Effector memory CD8-positive, alpha-beta T cell (primary cell): ENCODE data around the gene TNFRSF1A.

ENCODE experiments used
- ATAC-seq: fragments of 150-1000 bp; cut with Tn5 transposase; replicated peaks from 2 replicates; pipeline ENCODE4 v1.10.0; 2021; ENCODE audit warnings: mild to moderate bottlenecking, moderate library complexity
- DNase-seq, 3 experiments: peaks; one replicate each; pipeline ENCODE4 v3.0.0; 2021
- H3K27ac Mint-ChIP-seq, 2 donors: one replicate each; pipeline ENCODE4 v1.8.0; 2022; ENCODE audit warnings: mild to moderate bottlenecking in 2 of 2, mixed read lengths in 2 of 2, moderate library complexity in 2 of 2
- H3K27me3 Mint-ChIP-seq, 2 donors: one replicate each; pipeline ENCODE4 v1.8.0; 2022; ENCODE audit warnings: mixed read lengths in 2 of 2
- H3K36me3 Mint-ChIP-seq: one replicate; pipeline ENCODE4 v1.8.0; 2022; ENCODE audit warnings: mild to moderate bottlenecking, moderate library complexity, mixed read lengths; ENCODE audit not compliant: insufficient read depth
- H3K4me1 Mint-ChIP-seq, 2 donors: one replicate each; pipeline ENCODE4 v1.8.0; 2022; ENCODE audit warnings: low read depth in 2 of 2, mixed read lengths in 2 of 2
- H3K4me3 Mint-ChIP-seq, 2 donors: one replicate each; pipeline ENCODE4 v1.8.0; 2022; ENCODE audit warnings: mild to moderate bottlenecking in 2 of 2, mixed read lengths in 2 of 2, moderate library complexity in 2 of 2
- H3K9me3 Mint-ChIP-seq, 2 donors: one replicate each; pipeline ENCODE4 v1.8.0; 2022; ENCODE audit warnings: mixed read lengths in 2 of 2

The TNFRSF1A gene

GRCh38 chr12:6378709-6379472, 37.0 kb upstream of the TNFRSF1A start:
- ATAC-seq (no peak), DNase-seq (no peak)
- H3K4me1 Mint-ChIP-seq, result peaks cover 11 to 23% of the 10 kb centered on the region in 2 donors
- H3K27me3 Mint-ChIP-seq, result peaks cover 36 to 40% of the 10 kb centered on the region in 2 donors
- no peak overlapping the region for H3K4me3 Mint-ChIP-seq
- H3K27ac Mint-ChIP-seq, result no peak overlapping the region
- H3K36me3 Mint-ChIP-seq, result no peaks in the 10 kb centered on the region
- no peaks in the 10 kb centered on the region for H3K9me3 Mint-ChIP-seq

- Mint-ChIP-seq H3K9me3 (no peaks in the 10 kb centered on the region), H3K27me3 (peaks cover 27 to 31% of the 10 kb centered on the region in 2 donors), H3K4me1 (peaks cover 11 to 23% of the 10 kb centered on the region in 2 donors), H3K27ac (peak overlapping the region; percentile 11 to 55), H3K36me3 (no peaks in the 10 kb centered on the region), H3K4me3 (peak overlapping the region; percentile 57 to 69)
- no peak for ATAC-seq
- DNase-seq, result no peak
Measured at GRCh38 chr12:6377667-6377994, 35.8 kb upstream of the TNFRSF1A start.

GRCh38 chr12:6376870-6377666, 35.2 kb upstream of the TNFRSF1A start:
- peak; percentile 68 for ATAC-seq
- Mint-ChIP-seq H3K27ac (peak overlapping the region; percentile 55 to 71), H3K9me3 (no peaks in the 10 kb centered on the region), H3K4me1 (peaks cover 11 to 26% of the 10 kb centered on the region in 2 donors), H3K4me3 (peak overlapping the region; percentile 57 to 69), H3K27me3 (peaks cover 21 to 27% of the 10 kb centered on the region in 2 donors), H3K36me3 (no peaks in the 10 kb centered on the region)
- DNase-seq, result no peak

- no peaks in the 10 kb centered on the region for H3K9me3 Mint-ChIP-seq
- no peaks in the 10 kb centered on the region for H3K36me3 Mint-ChIP-seq
- peak; percentile 61 for ATAC-seq
- H3K4me3 Mint-ChIP-seq, result peak overlapping the region; percentile 57 to 69
- peak overlapping the region; percentile 55 to 71 for H3K27ac Mint-ChIP-seq
- DNase-seq, result no peak
- H3K4me1 Mint-ChIP-seq, result peaks cover 11 to 26% of the 10 kb centered on the region in 2 donors
- H3K27me3 Mint-ChIP-seq, result peaks cover 13 to 19% of the 10 kb centered on the region in 2 donors
Measured at GRCh38 chr12:6376079-6376869, 34.4 kb upstream of the TNFRSF1A start.

- Mint-ChIP-seq H3K9me3 (no peaks in the 10 kb centered on the region), H3K36me3 (no peaks in the 10 kb centered on the region), H3K27ac (peak within 1 kb of the TSS; percentile 55 to 71), H3K4me1 (peaks cover 11 to 27% of the 10 kb centered on the region in 2 donors), H3K4me3 (peak within 1 kb of the TSS; percentile 57 to 69), H3K27me3 (peaks cover 5 to 12% of the 10 kb centered on the region in 2 donors)
- DNase-seq, result no peak
- ATAC-seq, result no peak
Measured at GRCh38 chr12:6375269-6376078, 33.6 kb upstream of the TNFRSF1A start, which contains the start of gene SCNN1A. SCNN1A (minus strand) TSS chr12:6375563; CDS start chr12:6374783, 780 bp downstream.

- H3K36me3 Mint-ChIP-seq, result no peaks in the 10 kb centered on the region
- H3K27ac Mint-ChIP-seq, result peak overlapping the region in 1 of 2 donors; percentile 44
- no peak overlapping the region for H3K4me3 Mint-ChIP-seq
- H3K4me1 Mint-ChIP-seq, result peaks cover 11 to 27% of the 10 kb centered on the region in 2 donors
- no peak for ATAC-seq
- H3K9me3 Mint-ChIP-seq, result no peaks in the 10 kb centered on the region
- peaks cover 0 to 12% of the 10 kb centered on the region in 2 donors for H3K27me3 Mint-ChIP-seq
- no peak for DNase-seq
Measured at GRCh38 chr12:6374786-6375160, 32.9 kb upstream of the TNFRSF1A start.

- no peaks in the 10 kb centered on the region for H3K36me3 Mint-ChIP-seq
- H3K27me3 Mint-ChIP-seq, result peaks cover 0 to 12% of the 10 kb centered on the region in 2 donors
- peaks cover 11 to 27% of the 10 kb centered on the region in 2 donors for H3K4me1 Mint-ChIP-seq
- no peak overlapping the region for H3K4me3 Mint-ChIP-seq
- no peak for ATAC-seq
- no peak for DNase-seq
- no peaks in the 10 kb centered on the region for H3K9me3 Mint-ChIP-seq
- no peak overlapping the region for H3K27ac Mint-ChIP-seq
Measured at GRCh38 chr12:6374028-6374785, 32.3 kb upstream of the TNFRSF1A start.

GRCh38 chr12:6373022-6373787, 31.3 kb upstream of the TNFRSF1A start:
- Mint-ChIP-seq H3K4me1 (peaks cover 11 to 27% of the 10 kb centered on the region in 2 donors), H3K27me3 (peaks cover 0 to 12% of the 10 kb centered on the region in 2 donors), H3K9me3 (no peaks in the 10 kb centered on the region), H3K4me3 (no peak overlapping the region), H3K27ac (peak overlapping the region in 1 of 2 donors; percentile 80), H3K36me3 (no peaks in the 10 kb centered on the region)
- no peak for ATAC-seq
- DNase-seq, result no peak

GRCh38 chr12:6372403-6373003, 30.6 kb upstream of the TNFRSF1A start:
- H3K4me3 Mint-ChIP-seq, result no peak overlapping the region
- DNase-seq (no peak), ATAC-seq (peak; percentile 17)
- H3K27me3 Mint-ChIP-seq, result peaks cover 0 to 12% of the 10 kb centered on the region in 2 donors
- H3K9me3 Mint-ChIP-seq, result no peaks in the 10 kb centered on the region
- H3K27ac Mint-ChIP-seq, result peak overlapping the region in 1 of 2 donors; percentile 80
- peaks cover 15 to 27% of the 10 kb centered on the region in 2 donors for H3K4me1 Mint-ChIP-seq
- H3K36me3 Mint-ChIP-seq, result no peaks in the 10 kb centered on the region

- Mint-ChIP-seq H3K27ac (no peak overlapping the region), H3K27me3 (peaks cover 0 to 9% of the 10 kb centered on the region in 2 donors), H3K9me3 (no peaks in the 10 kb centered on the region), H3K4me1 (peaks cover 13 to 21% of the 10 kb centered on the region in 2 donors), H3K36me3 (no peaks in the 10 kb centered on the region), H3K4me3 (no peak overlapping the region)
- DNase-seq (no peak), ATAC-seq (no peak)
Measured at GRCh38 chr12:6370994-6371754, 29.3 kb upstream of the TNFRSF1A start.

- Mint-ChIP-seq H3K4me3 (no peak overlapping the region), H3K36me3 (no peaks in the 10 kb centered on the region), H3K27ac (no peak overlapping the region), H3K27me3 (peaks cover 0 to 7% of the 10 kb centered on the region in 2 donors), H3K4me1 (peaks cover 10 to 17% of the 10 kb centered on the region in 2 donors), H3K9me3 (no peaks in the 10 kb centered on the region)
- no peak for ATAC-seq
- no peak for DNase-seq
Measured at GRCh38 chr12:6370576-6370935, 28.7 kb upstream of the TNFRSF1A start.
